Liver (tissue), 9 donors: Measurements from ENCODE around the gene SELENOI. TPM values are rescaled to one million over a fixed set of nuclear protein-coding genes. Genes with fewer than 3 reads are reported as not detected.

ENCODE experiments used
- DNase-seq: peaks from one replicate; pipeline ENCODE4 v3.0.0-alpha.2; 2017; ENCODE audit warnings: low spot score
- H3K27ac ChIP-seq, 2 donors: one replicate each; pipeline ENCODE4 v1.7.0; 2013; ENCODE audit warnings: inconsistent platforms in 2 of 2, low read length in 2 of 2, control low read depth in 1 of 2, low read depth in 1 of 2, mild to moderate bottlenecking in 1 of 2
- H3K27me3 ChIP-seq, 4 donors: one replicate each; pipeline versions ENCODE4 v1.6.1 to v1.7.0; 2013; ENCODE audit warnings: low read length in 3 of 4, inconsistent platforms in 1 of 4, mild to moderate bottlenecking in 1 of 4, moderate library complexity in 1 of 4; ENCODE audit not compliant: control insufficient read depth in 4 of 4, insufficient read depth in 4 of 4
- H3K36me3 ChIP-seq, 4 donors: one replicate each; pipeline versions ENCODE4 v1.6.1 to v1.7.0; 2013; ENCODE audit warnings: low read length in 3 of 4, mild to moderate bottlenecking in 3 of 4, low read depth in 1 of 4, moderate library complexity in 1 of 4; ENCODE audit not compliant: control insufficient read depth in 4 of 4, insufficient read depth in 3 of 4
- H3K4me1 ChIP-seq, 4 donors: one replicate each; pipeline versions ENCODE4 v1.6.1 to v1.7.0; 2013; ENCODE audit warnings: low read length in 3 of 4, mild to moderate bottlenecking in 3 of 4, moderate library complexity in 1 of 4; ENCODE audit not compliant: control insufficient read depth in 4 of 4, insufficient read depth in 4 of 4
- H3K4me3 ChIP-seq, 3 donors: one replicate each; pipeline versions ENCODE4 v1.6.1 to v1.7.0; 2013; ENCODE audit warnings: low read length in 3 of 3, control low read depth in 1 of 3, low read depth in 1 of 3, mild to moderate bottlenecking in 1 of 3
- H3K9ac ChIP-seq, 2 donors: one replicate each; pipeline ENCODE4 v1.7.0; 2013; ENCODE audit warnings: low read length in 2 of 2, mild to moderate bottlenecking in 2 of 2, moderate library complexity in 2 of 2, control low read depth in 1 of 2, low read depth in 1 of 2
- H3K9me3 ChIP-seq, 4 donors: one replicate each; pipeline versions ENCODE4 v1.6.1 to v1.7.0; 2013; ENCODE audit warnings: low read length in 3 of 4; ENCODE audit not compliant: control insufficient read depth in 4 of 4
- ATF3 ChIP-seq: IDR thresholded peaks from 2 replicates; pipeline ENCODE4 v1.6.1; 2016; ENCODE audit warnings: antibody characterized with exemption
- EGR1 ChIP-seq, 2 donors: IDR thresholded peaks; 2 replicates each; pipeline ENCODE4 v1.6.1; 2016 to 2018; ENCODE audit warnings: antibody characterized with exemption in 2 of 2, low read depth in 2 of 2
- FOXA2 ChIP-seq: IDR thresholded peaks from 2 replicates; pipeline ENCODE4 v1.6.1; 2016; ENCODE audit warnings: antibody characterized with exemption
- GABPA ChIP-seq, 2 donors: IDR thresholded peaks in 1 of 2; conservative IDR thresholded peaks in 1 of 2; 2 replicates each; pipeline ENCODE4 v1.6.1; 2016; ENCODE audit warnings: antibody characterized with exemption in 2 of 2, mild to moderate bottlenecking in 1 of 2, moderate library complexity in 1 of 2
- HNF4A ChIP-seq, 2 donors: conservative IDR thresholded peaks; 2 replicates each; pipeline ENCODE4 v1.6.1; 2016; ENCODE audit warnings: antibody characterized with exemption in 2 of 2, mild to moderate bottlenecking in 2 of 2
- HNF4G ChIP-seq: IDR thresholded peaks from 2 replicates; pipeline ENCODE4 v1.6.1; 2016; ENCODE audit warnings: antibody characterized with exemption
- MAX ChIP-seq: IDR thresholded peaks from 2 replicates; pipeline ENCODE4 v1.6.1; 2016; ENCODE audit warnings: antibody characterized with exemption
- NR2F2 ChIP-seq: IDR thresholded peaks from 2 replicates; pipeline ENCODE4 v1.6.1; 2016; ENCODE audit warnings: antibody characterized with exemption
- RAD21 ChIP-seq, 2 donors: IDR thresholded peaks; 2 replicates each; pipeline ENCODE4 v1.6.1; 2016; ENCODE audit warnings: antibody characterized with exemption in 2 of 2, mild to moderate bottlenecking in 2 of 2
- REST ChIP-seq: IDR thresholded peaks from 2 replicates; pipeline ENCODE4 v1.6.1; 2016; ENCODE audit warnings: antibody characterized with exemption, mild to moderate bottlenecking
- RXRA ChIP-seq, 2 donors: IDR thresholded peaks; 2 replicates each; pipeline ENCODE4 v1.6.1; 2017 to 2018; ENCODE audit warnings: antibody characterized with exemption in 2 of 2, mild to moderate bottlenecking in 1 of 2
- SP1 ChIP-seq: IDR thresholded peaks from 2 replicates; pipeline ENCODE4 v1.6.1; 2018; ENCODE audit warnings: antibody characterized with exemption, mild to moderate bottlenecking
- TAF1 ChIP-seq: conservative IDR thresholded peaks from 2 replicates; pipeline ENCODE4 v1.6.1; 2016; ENCODE audit warnings: antibody characterized with exemption, mild to moderate bottlenecking
- ZBTB33 ChIP-seq: IDR thresholded peaks from 2 replicates; pipeline ENCODE4 v1.6.1; 2016; ENCODE audit warnings: antibody characterized with exemption
- WGBS: extraction: QIAGEN DNeasy Blood & Tissue Kit; methylation state at CpG from one replicate; pipeline ENCODE4 v1.1.7; 2013; 5-methylcytosine and 5-hydroxymethylcytosine counted together
- polyA plus RNA-seq, 2 donors: library from polyadenylated mRNA; stranded (reverse) in 1 of 2; unstranded in 1 of 2; fragments of 200-250 nt in 1 of 2; fragments of >200 nt in 1 of 2; fragmentation: Nextera tagmentation in 1 of 2; extraction: Ambion mirVana in 1 of 2; gene quantifications; one replicate each; pipeline versions ENCODE4 v1.2.1 to v1.2.3, GENCODE V29; 2013 to 2015
- total RNA-seq, 2 donors: library from RNA; depleted of rRNA; stranded (reverse); fragments of >200 nt; gene quantifications; one replicate each; pipeline ENCODE4 v1.2.3, GENCODE V29; 2014
- donor health status: healthy.
- donor health status: healthy.
- donor health status: healthy.
- donor health status: healthy.
- donor health status: healthy.

Gene SELENOI
- total and polyA plus RNA-seq, 4 donors = 6.2 to 55.9 (median 17.5) TPM

- TF ChIP-seq REST (no peak), TAF1 (no peak)
Observed at GRCh38 chr2:26349690-26350089, 3.7 kb downstream of the SELENOI start (continued).

- no peak overlapping the region for H3K9ac ChIP-seq
- H3K4me3 ChIP-seq = no peak overlapping the region
- no peaks in the 10 kb centered on the region for H3K27me3 ChIP-seq
- peaks cover 3 to 14% (median 5%) of the 10 kb centered on the region in 4 donors for H3K4me1 ChIP-seq
- TF ChIP-seq ATF3 = no peak
- no peak for TF ChIP-seq SP1
- TF ChIP-seq MAX = no peak
- no peak for TF ChIP-seq GABPA (IDR thresholded peaks at IDR 0.05 in 1 of 2, conservative IDR thresholded peaks at IDR 0.05 in 1 of 2)
- TF ChIP-seq RXRA (IDR thresholded peaks at IDR 0.05) = no peak
- no peak for TF ChIP-seq FOXA2
- no peak for TF ChIP-seq ZBTB33
- no peak for TF ChIP-seq RAD21 (IDR thresholded peaks at IDR 0.05)
- TF ChIP-seq NR2F2 = no peak
- no peak for TF ChIP-seq HNF4G
- TF ChIP-seq REST = no peak
- no peak for TF ChIP-seq HNF4A (conservative IDR thresholded peaks at IDR 0.05)
- TF ChIP-seq EGR1 (IDR thresholded peaks at IDR 0.05; ENCODE audit: low read depth in 2 of 2) = no peak
- H3K36me3 ChIP-seq = no peaks in the 10 kb centered on the region
- H3K9me3 ChIP-seq = no peaks in the 10 kb centered on the region
- no peak overlapping the region for H3K27ac ChIP-seq
- 98% methylated on average over 10 of the region's 10 CpGs for WGBS
- DNase-seq = no peak
Observed at GRCh38 chr2:26351375-26352090, 5.6 kb downstream of the SELENOI start.
